ENCODE data around the gene CCDC18.
"Not testable (repeated sequence)": the region's sequence is repeated elsewhere in the genome, so short reads cannot be mapped to it uniquely, and the experiment has no call there.

CCDC18 gene

DNA sequence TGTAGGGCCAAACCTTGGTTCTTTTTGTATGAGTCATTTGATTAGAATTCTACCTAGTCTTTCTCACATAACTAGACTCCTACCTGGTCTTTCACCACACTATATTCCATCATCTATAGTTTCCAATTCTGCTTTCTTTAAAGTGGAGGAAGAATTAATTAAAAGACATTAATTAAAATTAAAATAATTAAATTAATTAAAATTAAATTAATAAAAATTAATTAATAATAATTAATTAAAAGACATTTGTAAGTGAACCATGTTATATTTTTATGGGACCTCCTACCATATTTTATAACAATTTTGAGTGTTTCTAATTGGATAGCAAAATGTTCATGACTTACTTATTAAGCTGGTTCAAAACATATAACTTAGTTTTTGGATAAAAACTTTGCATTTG lies 77.4 kb downstream of the CCDC18 start:
- TF ChIP-seq, protein P1, sequence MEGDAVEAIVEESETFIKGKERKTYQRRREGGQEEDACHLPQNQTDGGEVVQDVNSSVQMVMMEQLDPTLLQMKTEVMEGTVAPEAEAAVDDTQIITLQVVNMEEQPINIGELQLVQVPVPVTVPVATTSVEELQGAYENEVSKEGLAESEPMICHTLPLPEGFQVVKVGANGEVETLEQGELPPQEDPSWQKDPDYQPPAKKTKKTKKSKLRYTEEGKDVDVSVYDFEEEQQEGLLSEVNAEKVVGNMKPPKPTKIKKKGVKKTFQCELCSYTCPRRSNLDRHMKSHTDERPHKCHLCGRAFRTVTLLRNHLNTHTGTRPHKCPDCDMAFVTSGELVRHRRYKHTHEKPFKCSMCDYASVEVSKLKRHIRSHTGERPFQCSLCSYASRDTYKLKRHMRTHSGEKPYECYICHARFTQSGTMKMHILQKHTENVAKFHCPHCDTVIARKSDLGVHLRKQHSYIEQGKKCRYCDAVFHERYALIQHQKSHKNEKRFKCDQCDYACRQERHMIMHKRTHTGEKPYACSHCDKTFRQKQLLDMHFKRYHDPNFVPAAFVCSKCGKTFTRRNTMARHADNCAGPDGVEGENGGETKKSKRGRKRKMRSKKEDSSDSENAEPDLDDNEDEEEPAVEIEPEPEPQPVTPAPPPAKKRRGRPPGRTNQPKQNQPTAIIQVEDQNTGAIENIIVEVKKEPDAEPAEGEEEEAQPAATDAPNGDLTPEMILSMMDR (IDR thresholded peaks at IDR 0.05; ENCODE audit: low read depth, low read length, missing control alignments), result no peak

DNA sequence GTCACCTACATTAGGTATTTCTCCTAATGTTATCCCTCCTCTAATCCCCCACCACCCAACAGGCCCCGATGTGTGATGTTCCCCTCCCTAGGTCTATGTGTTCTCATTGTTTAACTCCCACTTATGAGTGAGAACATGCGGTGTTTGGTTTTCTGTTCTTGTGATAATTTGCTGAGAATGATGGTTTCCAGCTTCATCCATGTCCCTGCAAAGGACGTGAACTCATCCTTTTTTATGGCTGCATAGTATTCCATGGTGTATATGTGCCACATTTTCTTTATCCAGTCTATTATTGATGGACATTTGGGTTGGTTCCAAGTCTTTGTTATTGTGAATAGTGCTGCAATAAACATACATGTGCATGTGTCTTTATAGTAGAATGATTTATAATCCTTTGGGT lies 80.2 kb downstream of the CCDC18 start:
- in situ Hi-C loops (cut with HindIII; ENCODE audit: low sequenced_read_pairs); H3K4me3 ChIP-seq (ENCODE audit: low read depth, low read length); DNase-seq (ENCODE audit: low read depth): not testable (repeated sequence)

More for the DNA sequence above, 77.4 kb downstream of the CCDC18 start:
- DNase-seq (ENCODE audit: low read depth), result no peak
- in situ Hi-C loops (cut with HindIII; ENCODE audit: low sequenced_read_pairs), result no loop called here
- no peak overlapping the region for H3K4me3 ChIP-seq (ENCODE audit: low read depth, low read length)

DNA sequence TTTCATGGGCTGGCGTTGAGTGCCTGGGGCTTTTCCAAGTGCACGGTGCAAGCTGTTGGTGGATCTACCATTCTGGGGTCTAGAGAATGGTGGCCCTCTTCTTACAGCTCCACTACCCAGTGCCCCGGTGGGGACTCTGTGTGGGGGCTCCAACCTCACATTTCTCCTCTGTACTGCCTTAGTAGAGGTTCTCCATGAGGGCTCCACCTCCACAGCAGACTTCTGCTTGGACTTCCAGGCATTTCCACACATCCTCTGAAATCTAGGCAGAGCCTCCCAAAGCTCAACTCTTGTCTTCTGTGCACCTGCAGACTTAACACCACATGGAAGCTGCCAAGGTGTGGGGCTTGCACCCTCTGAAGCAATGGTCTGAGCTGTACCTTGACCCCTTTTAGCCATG lies 82.1 kb downstream of the CCDC18 start:
- H3K4me3 ChIP-seq (ENCODE audit: low read depth, low read length), result no peak overlapping the region
- TF ChIP-seq, protein P1 (IDR thresholded peaks at IDR 0.05; ENCODE audit: low read depth, low read length, missing control alignments), result no peak
- no peak for DNase-seq (ENCODE audit: low read depth)
- in situ Hi-C loops (cut with HindIII; ENCODE audit: low sequenced_read_pairs), result no loop called here

DNA sequence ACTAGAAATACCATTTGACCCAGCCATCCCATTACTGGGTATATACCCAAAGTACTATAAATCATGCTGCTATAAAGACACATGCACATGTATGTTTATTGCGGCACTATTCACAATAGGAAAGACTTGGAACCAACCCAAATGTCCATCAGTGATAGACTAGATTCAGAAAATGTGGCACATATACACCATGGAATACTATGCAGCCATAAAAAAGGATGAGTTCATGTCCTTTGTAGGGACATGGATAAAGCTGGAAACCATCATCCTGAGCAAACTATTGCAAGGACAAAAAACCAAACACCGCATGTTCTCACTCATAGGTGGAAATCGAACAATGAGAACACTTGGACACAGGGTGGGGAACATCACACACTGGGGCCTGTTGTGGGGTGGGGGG lies 88.4 kb downstream of the CCDC18 start:
- in situ Hi-C loops (cut with HindIII; ENCODE audit: low sequenced_read_pairs); DNase-seq (ENCODE audit: low read depth); H3K4me3 ChIP-seq (ENCODE audit: low read depth, low read length): not testable (repeated sequence)

DNA sequence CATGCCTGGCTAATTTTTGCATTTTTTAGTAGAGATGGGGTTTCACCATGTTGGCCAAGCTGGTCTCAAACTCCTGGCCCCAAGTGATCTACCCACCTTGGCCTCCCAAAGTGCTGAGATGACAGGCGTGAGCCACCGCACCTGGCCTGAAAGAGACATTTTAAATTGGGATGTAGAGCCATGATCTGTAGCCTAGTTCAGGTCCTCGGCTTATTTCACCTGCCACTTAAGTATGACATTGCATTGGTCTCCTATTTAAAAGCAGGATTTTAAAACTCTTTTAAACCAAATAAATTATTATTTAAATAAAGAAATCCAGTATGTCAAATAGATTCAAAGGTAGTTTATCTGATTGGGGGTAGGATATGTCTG lies 94.7 kb downstream of the CCDC18 start:
- DNase-seq (ENCODE audit: low read depth); H3K4me3 ChIP-seq (ENCODE audit: low read depth, low read length); in situ Hi-C loops (cut with HindIII; ENCODE audit: low sequenced_read_pairs): not testable (repeated sequence)

DNA sequence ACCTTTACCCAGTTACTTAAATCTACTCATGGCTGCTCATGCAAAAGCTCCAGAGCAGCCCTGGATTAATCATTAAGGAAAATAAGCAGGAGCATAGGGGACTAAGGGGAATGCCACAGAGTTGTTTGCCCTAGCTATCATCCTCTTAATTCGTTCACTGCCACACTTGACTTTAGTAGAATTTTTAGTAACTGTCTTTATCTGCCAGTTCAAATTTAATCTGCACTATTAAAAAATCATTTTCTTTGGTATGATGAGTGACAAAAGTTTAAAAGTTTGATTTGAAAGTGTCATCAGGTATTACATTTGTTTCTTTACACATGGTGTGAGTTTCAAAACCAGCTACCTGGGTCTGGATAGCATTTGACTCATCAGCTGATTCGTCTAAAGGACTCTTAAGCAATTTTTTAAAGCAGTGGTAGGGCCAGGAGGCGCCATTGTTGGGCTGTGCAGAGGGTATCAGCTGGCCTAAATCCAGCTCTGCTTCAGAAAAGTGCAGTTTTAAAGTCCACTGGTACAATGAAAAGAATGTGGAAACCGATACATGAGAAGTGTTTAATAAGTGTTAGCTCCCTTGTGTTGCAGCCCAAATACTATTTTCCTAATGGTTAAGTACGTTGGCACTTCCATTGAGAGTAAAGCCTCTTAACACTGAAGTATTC lies 95.2 kb downstream of the CCDC18 start:
- H3K4me3 ChIP-seq (ENCODE audit: low read depth, low read length), result no peak overlapping the region
- TF ChIP-seq, protein P1 (IDR thresholded peaks at IDR 0.05; ENCODE audit: low read depth, low read length, missing control alignments), result no peak
- DNase-seq (ENCODE audit: low read depth), result no peak
- in situ Hi-C loops (cut with HindIII; ENCODE audit: low sequenced_read_pairs), result no loop called here

DNA sequence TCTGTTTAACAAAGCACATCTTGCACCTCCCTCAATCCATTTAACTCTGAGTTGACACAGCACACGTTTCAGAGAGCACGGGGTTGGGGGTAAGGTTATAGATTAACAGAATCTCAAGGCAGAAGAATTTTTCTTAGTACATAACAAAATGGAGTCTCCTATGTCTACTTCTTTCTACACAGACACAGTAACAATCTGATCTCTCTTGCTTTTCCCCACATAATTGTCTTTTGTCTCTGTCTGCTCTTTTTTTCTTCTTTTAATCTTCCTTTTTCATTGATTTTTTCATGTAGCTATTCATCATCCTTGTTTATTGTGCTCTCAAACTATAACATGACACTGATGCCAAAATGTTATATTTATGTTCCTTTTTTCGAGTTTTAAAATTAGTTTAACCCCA lies 97.0 kb downstream of the CCDC18 start:
- DNase-seq (ENCODE audit: low read depth); H3K4me3 ChIP-seq (ENCODE audit: low read depth, low read length); in situ Hi-C loops (cut with HindIII; ENCODE audit: low sequenced_read_pairs): not testable (repeated sequence)

DNA sequence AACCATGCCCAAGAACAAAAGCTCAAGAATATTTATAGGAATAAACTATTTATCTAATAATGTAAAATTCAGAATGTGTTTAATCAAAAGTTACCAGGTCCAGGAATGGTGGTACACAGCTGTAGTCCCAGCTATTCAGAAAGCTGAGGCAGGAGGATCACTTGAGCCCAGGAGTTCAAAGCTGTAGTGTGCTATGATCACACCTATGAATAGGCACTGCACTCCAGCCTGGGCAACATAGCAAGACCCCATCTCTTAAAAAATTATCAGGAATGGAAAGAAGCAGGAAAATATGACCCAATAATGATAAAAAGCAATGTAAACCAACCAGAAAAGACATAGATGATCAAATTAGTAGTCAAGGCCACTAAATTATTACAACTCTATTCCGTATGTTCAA lies 103.0 kb downstream of the CCDC18 start:
- in situ Hi-C loops (cut with HindIII; ENCODE audit: low sequenced_read_pairs), result no loop called here
- TF ChIP-seq, protein P1 (IDR thresholded peaks at IDR 0.05; ENCODE audit: low read depth, low read length, missing control alignments), result no peak
- no peak for DNase-seq (ENCODE audit: low read depth)
- no peak overlapping the region for H3K4me3 ChIP-seq (ENCODE audit: low read depth, low read length)

DNA sequence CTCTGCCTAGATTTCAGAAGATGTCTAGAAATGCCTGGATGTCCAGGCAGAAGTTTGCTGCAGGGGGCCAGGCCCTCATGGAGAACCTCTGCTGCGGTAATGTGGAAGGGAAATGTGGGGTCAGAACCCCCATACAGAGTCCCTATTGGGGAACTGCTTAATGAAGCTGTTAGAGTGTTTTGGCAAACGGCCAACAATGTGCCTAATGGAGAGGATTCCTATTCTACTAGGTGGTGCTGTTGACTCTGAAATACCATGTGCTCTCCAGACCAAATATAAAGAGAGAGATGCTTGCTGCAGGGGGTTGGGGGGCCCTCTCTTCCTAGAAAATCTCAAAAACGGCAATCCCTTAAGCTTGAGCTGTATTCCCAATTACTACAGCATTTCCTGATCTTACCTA lies 108.0 kb downstream of the CCDC18 start:
- TF ChIP-seq, protein P1 (IDR thresholded peaks at IDR 0.05; ENCODE audit: low read depth, low read length, missing control alignments), result no peak
- H3K4me3 ChIP-seq (ENCODE audit: low read depth, low read length), result no peak overlapping the region
- DNase-seq (ENCODE audit: low read depth), result no peak
- in situ Hi-C loops (cut with HindIII; ENCODE audit: low sequenced_read_pairs), result no loop called here
